Ascending aorta (tissue), 2 donors: Measurements from ENCODE around the gene ATP8A2. TPM values are rescaled to one million over a fixed set of nuclear protein-coding genes. Genes with fewer than 3 reads are reported as not detected.

Experiments
- DNase-seq, 2 donors: peaks; one replicate each; pipeline ENCODE4 v3.0.0-alpha.2; 2019; ENCODE audit warnings: low spot score in 2 of 2
- H3K27ac ChIP-seq, 2 donors: fragments of 200-600 bp; sonication (generic); one replicate each; pipeline ENCODE4 v1.5.1; 2016 to 2017; ENCODE audit warnings: mild to moderate bottlenecking in 1 of 2
- H3K27me3 ChIP-seq: fragments of 200-600 bp; sonication (generic); one replicate; pipeline ENCODE4 v1.5.1; 2017
- H3K36me3 ChIP-seq, 2 donors: fragments of 200-600 bp; sonication (generic); one replicate each; pipeline ENCODE4 v1.5.1; 2016
- H3K4me1 ChIP-seq, 2 donors: fragments of 200-600 bp; sonication (generic); one replicate each; pipeline ENCODE4 v1.5.1; 2016 to 2017; ENCODE audit warnings: mild to moderate bottlenecking in 1 of 2
- H3K4me3 ChIP-seq, 2 donors: fragments of 200-600 bp; sonication (generic); one replicate each; pipeline ENCODE4 v1.5.1; 2016 to 2017; ENCODE audit warnings: mild to moderate bottlenecking in 1 of 2
- H3K9me3 ChIP-seq, 2 donors: fragments of 200-600 bp; sonication (generic); one replicate each; pipeline ENCODE4 v1.5.1; 2016
- intact Hi-C: fragments of 100-400 bp; cut with DNase I; formaldehyde crosslinking; loops from one replicate; pipeline ENCODE4 v1.15.1; 2023
- total RNA-seq: library from RNA; depleted of rRNA; stranded (reverse); fragments of >200 nt; gene quantifications from one replicate; pipeline ENCODE4 v1.1.0, GENCODE V29; 2016
- TF ChIP-seq, protein P1 (sequence below), 3 experiments: fragments of 200-600 bp in 2 of 3; fragments of 450-650 bp in 1 of 3; sonication (generic) in 2 of 3; IDR thresholded peaks; one replicate each; pipeline ENCODE4 v1.5.1; 2016 to 2019; ENCODE audit warnings: antibody characterized with exemption in 3 of 3, mild to moderate bottlenecking in 1 of 3, moderate library complexity in 1 of 3

ATP8A2 gene
- total RNA-seq, 1 donor from 2014 or later = under 0.01 TPM

DNA sequence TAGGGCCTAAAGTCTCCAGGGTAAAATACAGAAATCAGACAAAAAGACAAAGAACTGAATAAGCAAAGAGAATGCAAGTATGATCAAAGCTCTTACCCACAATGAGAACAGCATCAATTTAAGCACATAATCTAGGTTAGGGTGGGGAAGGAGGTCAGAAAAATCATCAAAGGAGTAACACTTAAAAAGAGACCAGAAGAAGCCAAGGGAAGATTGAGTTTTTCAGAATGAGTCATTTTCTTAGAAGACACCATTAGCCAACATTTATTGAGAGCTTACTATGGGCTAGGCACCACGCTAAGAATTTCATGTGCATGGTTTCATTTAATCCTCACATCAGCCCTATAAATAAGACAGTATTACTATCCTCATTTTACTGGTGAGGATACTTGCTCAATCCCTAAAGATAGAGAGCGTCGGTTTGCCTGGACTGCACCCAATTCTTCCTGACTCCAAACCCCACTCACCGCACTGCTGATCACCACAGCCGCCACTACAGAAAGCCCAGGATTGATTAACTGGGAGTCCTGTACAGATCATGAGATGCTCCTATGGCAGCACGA is 681.7 kb downstream of the ATP8A2 start:
- no peak overlapping the region for H3K4me3 ChIP-seq
- no peak for DNase-seq
- TF ChIP-seq, protein P1, sequence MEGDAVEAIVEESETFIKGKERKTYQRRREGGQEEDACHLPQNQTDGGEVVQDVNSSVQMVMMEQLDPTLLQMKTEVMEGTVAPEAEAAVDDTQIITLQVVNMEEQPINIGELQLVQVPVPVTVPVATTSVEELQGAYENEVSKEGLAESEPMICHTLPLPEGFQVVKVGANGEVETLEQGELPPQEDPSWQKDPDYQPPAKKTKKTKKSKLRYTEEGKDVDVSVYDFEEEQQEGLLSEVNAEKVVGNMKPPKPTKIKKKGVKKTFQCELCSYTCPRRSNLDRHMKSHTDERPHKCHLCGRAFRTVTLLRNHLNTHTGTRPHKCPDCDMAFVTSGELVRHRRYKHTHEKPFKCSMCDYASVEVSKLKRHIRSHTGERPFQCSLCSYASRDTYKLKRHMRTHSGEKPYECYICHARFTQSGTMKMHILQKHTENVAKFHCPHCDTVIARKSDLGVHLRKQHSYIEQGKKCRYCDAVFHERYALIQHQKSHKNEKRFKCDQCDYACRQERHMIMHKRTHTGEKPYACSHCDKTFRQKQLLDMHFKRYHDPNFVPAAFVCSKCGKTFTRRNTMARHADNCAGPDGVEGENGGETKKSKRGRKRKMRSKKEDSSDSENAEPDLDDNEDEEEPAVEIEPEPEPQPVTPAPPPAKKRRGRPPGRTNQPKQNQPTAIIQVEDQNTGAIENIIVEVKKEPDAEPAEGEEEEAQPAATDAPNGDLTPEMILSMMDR (IDR thresholded peaks at IDR 0.05) = no peak
- H3K4me1 ChIP-seq = peaks cover 3 to 7% of the 10 kb centered on the region in 2 donors
- no peak overlapping the region for H3K27ac ChIP-seq
- intact Hi-C loops = no loop called here
- no peaks in the 10 kb centered on the region for H3K9me3 ChIP-seq
- peaks cover 18% of the 10 kb centered on the region for H3K27me3 ChIP-seq
- H3K36me3 ChIP-seq = no peaks in the 10 kb centered on the region

DNA sequence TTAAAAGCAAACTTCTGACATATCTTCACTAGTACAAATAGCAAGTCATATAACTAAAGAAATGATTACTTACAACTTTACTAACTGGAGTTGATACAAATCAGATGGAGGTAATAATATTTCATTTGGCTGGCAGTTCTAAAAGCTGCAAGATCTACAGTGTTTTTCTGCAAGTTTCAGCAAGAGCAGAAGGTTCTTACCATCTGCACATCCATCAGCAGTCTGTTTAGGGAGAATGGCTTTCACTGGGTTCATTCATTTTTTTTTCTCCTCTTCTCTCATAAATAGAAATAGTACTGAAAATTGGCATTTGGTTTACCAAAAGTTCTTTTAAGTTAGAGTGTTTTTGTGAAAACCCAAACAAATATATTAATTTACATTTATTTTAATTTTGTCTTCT is 683.1 kb downstream of the ATP8A2 start:
- DNase-seq = no peak
- peaks cover 10% of the 10 kb centered on the region for H3K27me3 ChIP-seq
- H3K4me3 ChIP-seq = no peak overlapping the region

DNA sequence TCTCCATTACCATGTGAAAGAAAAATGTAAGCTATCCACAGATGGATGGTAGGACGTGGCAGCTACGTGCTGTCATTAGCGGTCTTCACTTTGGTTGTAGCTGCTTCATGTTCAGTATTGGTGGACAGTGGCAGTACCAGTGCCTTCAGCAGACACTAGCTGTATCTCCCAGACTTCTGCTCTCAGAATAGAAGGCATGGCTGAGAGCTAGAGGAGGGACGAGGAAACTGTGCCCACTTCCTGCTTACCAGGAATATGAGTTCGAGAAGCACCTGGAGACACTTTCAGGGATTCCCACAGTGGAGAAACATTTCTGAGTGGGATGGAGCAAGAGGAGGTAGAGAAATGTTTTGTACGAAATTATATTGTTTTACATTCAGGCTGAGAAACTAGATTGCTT is 686.9 kb downstream of the ATP8A2 start:
- Histone ChIP-seq H3K27me3 (no peaks in the 10 kb centered on the region), H3K4me1 (no peaks in the 10 kb centered on the region), H3K27ac (no peak overlapping the region), H3K36me3 (no peaks in the 10 kb centered on the region), H3K9me3 (no peaks in the 10 kb centered on the region), H3K4me3 (no peak overlapping the region)
- TF ChIP-seq, protein P1 (IDR thresholded peaks at IDR 0.05) = no peak
- DNase-seq = no peak
- intact Hi-C loops = no loop called here

More for the DNA sequence above, 683.1 kb downstream of the ATP8A2 start:
- no peaks in the 10 kb centered on the region for H3K36me3 ChIP-seq
- intact Hi-C loops = no loop called here
- no peaks in the 10 kb centered on the region for H3K9me3 ChIP-seq
- H3K4me1 ChIP-seq = peaks cover 3 to 7% of the 10 kb centered on the region in 2 donors
- TF ChIP-seq, protein P1 (IDR thresholded peaks at IDR 0.05) = no peak
- no peak overlapping the region for H3K27ac ChIP-seq

DNA sequence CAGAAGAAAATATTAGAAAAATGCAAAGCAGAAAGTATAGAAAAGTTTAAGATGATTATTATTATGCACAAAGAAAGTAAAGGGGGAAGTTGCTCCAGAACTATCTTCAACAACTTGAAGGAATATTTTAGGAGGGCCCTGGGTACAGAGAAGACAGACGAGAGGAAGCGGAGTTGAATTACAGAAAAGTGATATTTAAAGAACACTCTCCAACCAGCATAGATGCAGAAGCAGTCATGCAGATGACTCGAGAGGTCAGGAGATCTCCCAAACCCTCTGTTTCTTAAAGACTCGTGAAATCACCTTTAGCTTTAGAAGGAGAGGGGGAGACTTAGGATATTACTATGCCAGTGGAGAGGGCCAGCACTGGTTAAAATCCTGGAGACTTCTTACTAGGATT is 688.6 kb downstream of the ATP8A2 start:
- DNase-seq = no peak
- H3K9me3 ChIP-seq = no peaks in the 10 kb centered on the region
- no peaks in the 10 kb centered on the region for H3K4me1 ChIP-seq
- TF ChIP-seq, protein P1 (IDR thresholded peaks at IDR 0.05) = no peak
- no peaks in the 10 kb centered on the region for H3K27me3 ChIP-seq
- no peak overlapping the region for H3K27ac ChIP-seq
- intact Hi-C loops = no loop called here
- no peak overlapping the region for H3K4me3 ChIP-seq
- H3K36me3 ChIP-seq = no peaks in the 10 kb centered on the region

DNA sequence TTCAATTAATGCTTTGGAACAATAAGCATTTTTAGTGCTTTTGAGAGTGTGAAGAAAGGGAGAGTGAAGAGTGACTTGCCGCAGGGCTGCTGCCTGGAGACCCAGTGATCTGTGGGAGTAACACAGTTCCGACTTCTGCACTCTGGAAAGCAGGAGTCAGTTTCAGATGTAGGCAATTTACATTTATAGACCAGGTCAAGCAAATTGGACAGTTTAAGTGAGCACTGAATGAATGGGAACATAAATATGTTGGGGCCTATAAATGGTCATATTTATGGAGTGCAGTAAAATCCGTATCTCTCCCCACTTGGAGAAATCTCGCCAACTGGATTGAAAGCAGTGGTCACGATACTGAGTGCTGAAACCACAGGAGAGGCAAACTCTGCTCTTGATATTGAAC is 689.5 kb downstream of the ATP8A2 start:
- TF ChIP-seq, protein P1 (IDR thresholded peaks at IDR 0.05) = no peak
- H3K27me3 ChIP-seq = no peaks in the 10 kb centered on the region
- intact Hi-C loops = no loop called here
- no peaks in the 10 kb centered on the region for H3K4me1 ChIP-seq
- H3K9me3 ChIP-seq = no peaks in the 10 kb centered on the region
- H3K27ac ChIP-seq = no peak overlapping the region
- no peaks in the 10 kb centered on the region for H3K36me3 ChIP-seq
- no peak for DNase-seq
- H3K4me3 ChIP-seq = no peak overlapping the region

DNA sequence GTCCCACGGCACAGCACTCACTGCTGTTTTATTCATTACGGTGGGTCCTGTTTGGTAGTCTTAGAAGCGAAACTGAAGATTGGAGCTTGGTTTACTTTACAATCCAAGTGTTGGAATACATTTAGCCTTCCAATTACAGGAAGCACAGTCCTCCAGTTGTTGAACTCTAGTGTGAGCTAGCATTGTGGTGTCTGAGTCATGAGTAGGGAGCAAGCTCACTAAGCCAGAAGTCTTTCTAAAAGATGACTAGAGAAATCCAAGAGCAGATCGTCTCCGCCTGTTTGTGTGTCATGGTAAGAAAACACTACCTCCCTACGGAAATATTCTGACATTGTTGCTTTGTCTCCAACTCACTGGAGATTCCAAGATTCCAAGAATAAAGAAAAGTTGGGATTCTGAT is 690.2 kb downstream of the ATP8A2 start:
- TF ChIP-seq, protein P1 (IDR thresholded peaks at IDR 0.05) = no peak
- no peak overlapping the region for H3K4me3 ChIP-seq
- H3K36me3 ChIP-seq = no peaks in the 10 kb centered on the region
- intact Hi-C loops = loop anchor here (2.0 kb wide), 1 partner anchor 487 kb away; no protein-coding TSS in a partner anchor
- DNase-seq = no peak
- H3K4me1 ChIP-seq = no peaks in the 10 kb centered on the region
- no peak overlapping the region for H3K27ac ChIP-seq
- no peaks in the 10 kb centered on the region for H3K27me3 ChIP-seq
- H3K9me3 ChIP-seq = no peaks in the 10 kb centered on the region
